ENCODE data around the gene SCYGR3. TPM values are rescaled to one million over a fixed set of nuclear protein-coding genes. Genes with fewer than 3 reads are reported as not detected.

SCYGR3 gene
- total RNA-seq, 4 donors from 2014 or later = not detected

Other genes starting within 250 kb of the SCYGR3 start
- 10 to 100 TPM in 1 of 4 donors, 1 to 10 TPM in 1, under 1 TPM in 2; 0.40 to 10.2 (median 1.1) TPM for gene TM4SF20, start 235.5 kb downstream of the SCYGR3 start, total RNA-seq
- gene SCYGR1, start 226.9 kb downstream of the SCYGR3 start, total RNA-seq = not detected
- gene AGFG1, start 142.7 kb downstream of the SCYGR3 start, total RNA-seq = 10 to 100 TPM; 15.5 to 76.3 (median 32.9) TPM
- not detected for gene SCYGR2, start 15.9 kb downstream of the SCYGR3 start, total RNA-seq
- not detected for gene SCYGR4, start 2.7 kb upstream of the SCYGR3 start, total RNA-seq
- not detected for gene SCYGR5, start 52.0 kb upstream of the SCYGR3 start, total RNA-seq
- gene SLC19A3, start 103.2 kb upstream of the SCYGR3 start, total RNA-seq = 10 to 100 TPM in 1 of 4 donors, 1 to 10 TPM in 3; 4.2 to 24.9 (median 7.3) TPM
- gene SCYGR6, start 109.9 kb upstream of the SCYGR3 start, total RNA-seq = not detected
- gene SCYGR7, start 113.5 kb upstream of the SCYGR3 start, total RNA-seq = not detected
- not detected for gene SCYGR8, start 131.1 kb upstream of the SCYGR3 start, total RNA-seq
- 10 to 100 TPM in 1 of 4 donors, 1 to 10 TPM in 2, not detected in 1; 4.5 to 70.7 (median 9.3) TPM for gene CCL20, start 199.0 kb upstream of the SCYGR3 start, total RNA-seq

All from transverse colon (tissue), 4 donors.